HG03457 (cell line): ENCODE data around the gene ADD2.

Experiments
- ATAC-seq: cut with Tn5 transposase; IDR thresholded peaks from one replicate; pipeline ENCODE4 v1.9.1; 2021; ENCODE audit warnings: moderate number of reproducible peaks; ENCODE audit not compliant: unreplicated experiment

ADD2 gene

GRCh38 chr2:70789304-70790135 is 21.5 kb upstream of the ADD2 start:
- ATAC-seq = no peak

- no peak for ATAC-seq
Observed at GRCh38 chr2:70785137-70785911, 17.3 kb upstream of the ADD2 start.

- ATAC-seq = no peak
Observed at GRCh38 chr2:70784320-70784719, 16.3 kb upstream of the ADD2 start.

- ATAC-seq = no peak
Observed at GRCh38 chr2:70779911-70780545, 12.0 kb upstream of the ADD2 start.

- ATAC-seq = no peak
Observed at GRCh38 chr2:70779491-70779890, 11.5 kb upstream of the ADD2 start.

GRCh38 chr2:70778676-70779075 is 10.7 kb upstream of the ADD2 start:
- ATAC-seq = no peak

- ATAC-seq = no peak
Observed at GRCh38 chr2:70777450-70777849, 9.4 kb upstream of the ADD2 start.

- no peak for ATAC-seq
Observed at GRCh38 chr2:70776266-70776665, 8.3 kb upstream of the ADD2 start.

GRCh38 chr2:70775141-70775540 is 7.1 kb upstream of the ADD2 start:
- ATAC-seq = no peak

- no peak for ATAC-seq
Observed at GRCh38 chr2:70772486-70773155, 4.6 kb upstream of the ADD2 start.

- peak; percentile 56 for ATAC-seq
Observed at GRCh38 chr2:70771446-70771845, 3.4 kb upstream of the ADD2 start.

- no peak for ATAC-seq
Observed at GRCh38 chr2:70769450-70769849, 1.4 kb upstream of the ADD2 start.

- no peak for ATAC-seq
Observed at GRCh38 chr2:70768590-70769085, 638 bp upstream of the ADD2 start.

GRCh38 chr2:70767079-70767698 is 811 bp downstream of the ADD2 start:
- ATAC-seq = no peak

GRCh38 chr2:70766357-70767078 is 1.5 kb downstream of the ADD2 start:
- no peak for ATAC-seq

- no peak for ATAC-seq
Observed at GRCh38 chr2:70765507-70765906, 2.5 kb downstream of the ADD2 start.

- ATAC-seq = no peak
Observed at GRCh38 chr2:70759446-70759845, 8.6 kb downstream of the ADD2 start.

- ATAC-seq = no peak
Observed at GRCh38 chr2:70757966-70758365, 10.0 kb downstream of the ADD2 start.

GRCh38 chr2:70757360-70757759 is 10.6 kb downstream of the ADD2 start:
- no peak for ATAC-seq

- ATAC-seq = no peak
Observed at GRCh38 chr2:70756128-70756527, 11.9 kb downstream of the ADD2 start.
